Stimulated activated CD8-positive, alpha-beta memory T cell treated with anti-CD3 and anti-CD28 coated beads, Interleukin-7, amount 100 ng/mL, for 1 hour (primary cell): ENCODE data around the gene ZNF646.

Source experiments
- DNase-seq, 2 donors: peaks; one replicate each; pipeline ENCODE4 v3.0.0-alpha.2; 2020; ENCODE audit warnings: low read depth in 2 of 2

Gene ZNF646

GRCh38 chr16:31063843-31064611 lies 10.2 kb upstream of the ZNF646 start:
- no peak for DNase-seq

- no peak for DNase-seq
Observed at GRCh38 chr16:31064882-31065461, 9.2 kb upstream of the ZNF646 start.

- DNase-seq = no peak
Observed at GRCh38 chr16:31067342-31067741, 6.9 kb upstream of the ZNF646 start.

- no peak for DNase-seq
Observed at GRCh38 chr16:31071861-31072260, 2.4 kb upstream of the ZNF646 start.

- no peak for DNase-seq
Observed at GRCh38 chr16:31072540-31073141, 1.6 kb upstream of the ZNF646 start.

- peak; percentile 68 to 70 for DNase-seq
Observed at GRCh38 chr16:31073142-31073969, 866 bp upstream of the ZNF646 start.

GRCh38 chr16:31074814-31075183 lies 577 bp downstream of the ZNF646 start:
- no peak for DNase-seq

- no peak for DNase-seq
Observed at GRCh38 chr16:31076319-31076718, 2.1 kb downstream of the ZNF646 start.

GRCh38 chr16:31077024-31077423 lies 2.8 kb downstream of the ZNF646 start:
- no peak for DNase-seq

GRCh38 chr16:31077592-31078396 lies 3.6 kb downstream of the ZNF646 start:
- DNase-seq = no peak

GRCh38 chr16:31078597-31079341 lies 4.5 kb downstream of the ZNF646 start:
- DNase-seq = no peak

GRCh38 chr16:31079342-31079944 lies 5.2 kb downstream of the ZNF646 start:
- DNase-seq = no peak

- DNase-seq = no peak
Observed at GRCh38 chr16:31080035-31080629, 5.9 kb downstream of the ZNF646 start.

GRCh38 chr16:31080756-31081419 lies 6.7 kb downstream of the ZNF646 start:
- DNase-seq = no peak

- no peak for DNase-seq
Observed at GRCh38 chr16:31081428-31082351, 7.5 kb downstream of the ZNF646 start.

- DNase-seq = no peak
Observed at GRCh38 chr16:31082368-31083045, 8.3 kb downstream of the ZNF646 start.

GRCh38 chr16:31083081-31083480 lies 8.9 kb downstream of the ZNF646 start:
- DNase-seq = no peak

- no peak for DNase-seq
Observed at GRCh38 chr16:31083556-31083955, 9.3 kb downstream of the ZNF646 start.
